DLD1 (cell line): ENCODE data around the gene MORN5.

Source experiments
- in situ Hi-C: cut with HindIII; loops from 2 replicates; pipeline ENCODE4 v1.10.0; 2017; ENCODE audit warnings: low sequenced_read_pairs

Gene MORN5

GRCh38 chr9:122124528-122124927 lies 35.2 kb upstream of the MORN5 start:
- in situ Hi-C loops = no loop called here

DNA sequence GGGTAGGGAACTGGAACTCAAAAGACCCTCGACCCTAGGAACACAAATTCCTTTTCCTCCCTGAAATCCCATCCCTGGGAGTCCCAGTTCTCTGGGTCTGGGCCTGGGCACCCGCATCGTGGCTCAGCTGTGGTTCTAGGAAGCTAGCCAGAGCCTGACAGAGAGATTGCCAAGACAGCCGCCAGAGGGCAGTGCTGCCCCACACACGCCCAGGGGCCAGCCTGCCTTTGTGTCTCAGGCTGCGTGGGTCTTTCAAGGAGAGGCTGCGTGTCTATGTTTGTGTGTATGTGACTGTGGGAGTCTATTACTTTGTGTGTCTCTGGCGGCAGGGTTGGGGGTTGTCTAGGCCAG lies 34.6 kb upstream of the MORN5 start:
- in situ Hi-C loops = no loop called here

DNA sequence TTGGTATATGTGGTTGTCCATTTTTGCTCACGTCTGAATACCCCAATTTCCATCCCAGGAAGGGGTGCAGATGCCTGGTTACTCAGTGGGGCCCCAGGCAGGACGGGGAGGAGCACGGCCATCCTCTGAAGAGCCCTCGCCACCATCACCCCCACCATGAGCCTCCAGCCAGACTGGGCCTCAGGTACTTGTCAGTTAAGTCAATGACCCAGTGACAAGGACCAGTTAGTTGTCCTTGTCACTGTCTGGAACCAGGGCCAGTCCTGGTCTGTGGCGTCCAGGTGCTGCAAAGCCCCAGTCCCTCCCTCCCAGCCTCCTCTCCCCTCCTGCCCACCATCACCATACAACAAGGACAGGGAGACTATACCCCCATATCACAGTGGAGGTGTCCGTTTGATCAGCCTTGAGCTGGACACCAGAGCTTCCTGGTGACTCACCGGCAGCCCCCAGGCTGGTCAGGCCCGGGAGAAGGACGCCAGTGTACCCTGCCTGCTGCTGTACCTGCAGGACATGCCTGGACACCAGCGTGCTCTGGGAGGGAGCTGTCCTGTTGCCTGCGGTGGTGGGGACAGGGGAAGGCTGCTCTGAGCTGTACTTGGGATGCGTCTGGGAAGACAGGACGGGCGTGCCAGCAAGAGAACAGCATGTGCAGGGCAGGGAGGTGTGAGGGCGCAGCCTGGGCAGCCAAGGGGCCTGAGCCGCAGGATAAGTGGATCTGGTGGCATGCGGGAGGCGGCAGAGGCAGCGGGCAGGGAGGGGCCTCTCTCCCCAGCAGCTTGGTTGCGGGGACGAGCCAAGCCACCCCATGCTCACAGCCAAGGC lies 34.0 kb upstream of the MORN5 start:
- in situ Hi-C loops = no loop called here

DNA sequence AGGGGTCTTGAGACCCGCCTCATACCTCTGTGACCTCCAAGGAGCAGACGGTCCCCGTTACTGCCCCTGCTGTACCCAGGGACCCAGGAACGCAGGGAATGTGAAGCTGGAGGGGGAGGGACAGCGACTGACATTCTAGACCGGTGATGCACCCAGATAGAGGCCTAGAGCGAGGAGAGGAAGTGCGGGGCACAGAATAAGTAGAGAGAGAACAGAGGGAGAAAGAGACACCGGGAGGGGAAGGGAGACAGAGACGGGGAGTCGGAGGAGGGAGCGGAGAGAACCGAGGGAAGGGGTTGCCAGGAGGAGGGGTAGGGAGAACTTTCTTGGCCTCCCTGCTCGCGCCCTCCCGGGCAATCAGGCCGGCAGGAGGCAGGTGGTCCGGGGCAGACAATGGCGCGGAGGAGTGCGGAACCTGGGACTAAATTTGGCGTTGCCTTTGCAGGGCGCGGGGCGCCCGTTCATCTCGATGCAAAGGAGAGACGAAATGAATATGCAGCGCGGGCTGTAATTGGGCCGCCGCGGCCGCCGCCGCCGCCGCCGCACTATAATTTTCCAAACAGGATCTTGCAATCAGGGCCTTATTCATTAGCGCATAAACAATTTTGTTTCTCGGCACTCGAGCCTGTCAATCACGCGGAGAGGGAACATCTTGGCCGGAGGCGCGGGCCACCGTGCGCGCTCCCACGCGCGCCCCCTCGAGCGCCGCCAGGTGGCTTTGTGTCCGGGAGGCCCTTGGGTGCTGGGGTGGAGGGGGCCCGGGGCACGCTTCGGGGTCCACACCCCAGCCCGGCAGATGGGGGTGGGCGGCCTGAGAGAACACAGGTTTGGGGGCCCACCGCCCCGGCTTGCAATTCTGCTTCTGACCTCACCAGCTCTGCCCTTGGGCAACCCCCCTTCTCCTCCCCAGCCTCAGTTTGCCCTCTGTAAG lies 33.1 kb upstream of the MORN5 start:
- in situ Hi-C loops = no loop called here

DNA sequence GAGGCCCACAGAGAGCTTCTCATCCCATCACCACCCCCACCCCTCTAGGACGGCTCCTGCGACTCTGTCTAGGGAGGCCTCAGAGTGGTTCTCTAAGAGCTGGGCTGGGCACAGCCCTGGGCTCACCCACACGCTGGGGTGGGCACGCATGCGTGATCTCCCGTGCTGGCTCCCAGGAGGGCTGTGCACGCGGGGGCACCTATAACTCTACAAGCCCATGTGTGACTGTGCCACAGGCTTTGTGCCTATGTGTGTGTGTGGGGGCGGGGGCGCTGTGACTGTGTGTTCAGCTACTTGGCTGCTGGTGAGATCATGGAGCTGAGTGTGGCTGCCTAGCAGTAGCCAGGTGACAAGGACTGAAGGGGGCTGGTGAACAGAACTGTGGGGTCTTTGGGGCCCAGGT lies 32.3 kb upstream of the MORN5 start:
- in situ Hi-C loops = no loop called here

DNA sequence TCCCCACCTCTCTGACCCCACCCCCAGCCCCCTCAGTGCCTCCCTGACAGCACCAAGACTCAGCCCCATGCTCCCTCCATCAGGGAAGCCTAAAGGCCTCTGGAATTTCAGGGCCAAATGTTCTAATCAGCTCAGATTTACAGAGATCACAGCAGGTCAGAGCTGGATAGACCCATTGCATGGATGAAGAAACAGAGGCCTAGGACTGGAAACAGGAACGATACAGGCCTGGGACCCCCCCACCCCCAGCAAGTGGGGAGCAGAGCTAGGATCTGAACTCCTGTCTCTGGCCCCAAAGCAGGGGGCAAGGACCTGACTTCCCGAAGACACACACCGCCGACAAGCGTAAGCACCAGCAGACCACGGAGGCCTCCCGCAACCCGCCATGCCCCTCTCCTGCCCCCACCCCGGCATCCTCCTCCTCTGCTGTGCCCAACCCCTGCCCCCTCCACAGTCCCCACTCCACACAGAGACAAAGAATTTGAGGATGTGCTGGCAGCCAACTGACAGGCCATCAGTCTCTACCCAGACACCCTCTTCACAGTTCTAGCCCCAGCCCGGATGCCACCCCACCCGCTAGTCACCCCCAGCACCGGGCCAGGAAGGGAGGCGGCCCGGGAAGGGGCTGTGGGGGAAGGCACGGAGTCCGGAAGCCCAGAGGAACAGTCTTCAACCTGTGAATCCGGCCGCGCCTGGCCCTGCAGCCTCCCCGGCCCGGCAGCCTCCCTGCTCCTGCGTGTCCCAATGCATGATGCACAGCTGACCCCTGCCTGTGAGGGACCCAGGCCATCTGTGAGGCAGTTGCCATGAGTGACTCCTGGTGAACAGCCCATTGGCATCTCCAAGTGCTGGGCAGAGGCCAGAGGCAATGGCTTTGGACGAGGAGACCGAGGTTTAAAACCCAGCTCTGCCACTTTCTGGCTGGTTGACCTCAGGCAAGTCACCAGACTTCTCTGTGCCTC lies 31.4 kb upstream of the MORN5 start:
- in situ Hi-C loops = no loop called here

DNA sequence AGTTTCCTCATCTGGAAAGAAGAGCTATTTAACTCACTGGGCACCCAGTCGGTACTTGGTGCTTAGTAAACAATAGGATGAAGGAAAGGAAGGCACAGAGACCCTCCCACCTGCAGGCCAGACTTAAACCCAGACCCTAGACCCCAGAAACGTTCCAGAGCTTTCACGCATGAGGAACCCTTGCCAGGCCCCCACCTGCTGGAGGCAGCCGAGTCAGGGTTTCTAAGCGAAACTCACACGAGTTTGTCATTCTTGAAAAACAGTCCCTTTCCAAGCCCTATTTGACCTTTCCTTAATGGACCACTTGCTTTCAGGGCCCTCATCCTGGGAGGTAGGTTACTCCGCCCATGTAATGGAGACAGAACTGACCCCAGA lies 30.8 kb upstream of the MORN5 start:
- in situ Hi-C loops = no loop called here

- in situ Hi-C loops = no loop called here
These were observed 29.7 kb upstream of the MORN5 start for GRCh38 chr9:122129969-122130368.

DNA sequence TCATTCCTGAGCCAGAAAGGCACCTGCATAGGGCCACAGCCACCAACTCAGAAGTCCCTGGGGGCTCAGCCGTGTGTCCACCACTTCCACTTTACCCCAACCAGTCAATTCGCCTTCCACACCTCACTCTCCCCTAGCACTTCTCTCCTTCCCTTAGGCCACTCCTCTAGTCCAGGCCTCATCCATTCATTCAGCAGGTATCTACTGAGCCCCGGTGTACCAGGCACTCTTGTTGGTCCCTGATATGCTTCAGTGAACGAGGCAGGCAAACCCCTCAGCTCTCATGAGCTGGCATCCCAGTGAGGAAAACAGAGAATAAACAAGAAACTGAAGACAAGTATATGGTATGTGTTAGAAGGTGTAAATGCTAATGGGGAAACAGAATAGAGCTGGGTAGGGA lies 28.9 kb upstream of the MORN5 start:
- in situ Hi-C loops = no loop called here

DNA sequence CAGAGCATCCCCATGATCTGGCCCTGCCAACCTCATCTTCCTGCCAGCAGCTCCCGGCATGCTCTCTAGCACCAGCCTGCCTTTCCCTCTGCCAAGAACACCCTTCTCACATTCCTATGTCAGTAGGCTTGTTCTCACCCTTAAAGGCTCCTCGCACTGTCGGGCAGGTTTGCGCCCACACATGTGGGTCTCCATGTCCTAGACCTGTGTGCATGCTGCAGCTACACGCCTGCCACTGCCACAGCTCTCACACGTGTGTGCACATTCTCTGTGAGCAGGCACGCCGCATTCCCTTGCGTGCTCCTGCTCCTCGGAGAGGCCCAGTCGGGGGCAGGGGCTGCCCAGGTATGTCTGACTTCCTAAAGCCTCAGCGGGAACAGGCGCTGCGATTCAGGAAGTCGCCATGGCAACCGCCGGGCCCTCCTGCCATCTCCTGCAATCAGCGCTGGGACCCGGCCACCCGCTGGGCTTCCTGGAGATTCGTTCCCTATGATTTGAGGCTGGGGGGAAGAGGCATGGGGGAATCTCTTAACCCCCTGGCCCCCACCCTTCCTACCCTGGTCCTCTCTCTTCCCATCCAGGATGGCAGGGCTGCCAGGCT lies 28.2 kb upstream of the MORN5 start:
- in situ Hi-C loops = no loop called here

- in situ Hi-C loops = no loop called here
These were observed 27.2 kb upstream of the MORN5 start for GRCh38 chr9:122132539-122132938.

DNA sequence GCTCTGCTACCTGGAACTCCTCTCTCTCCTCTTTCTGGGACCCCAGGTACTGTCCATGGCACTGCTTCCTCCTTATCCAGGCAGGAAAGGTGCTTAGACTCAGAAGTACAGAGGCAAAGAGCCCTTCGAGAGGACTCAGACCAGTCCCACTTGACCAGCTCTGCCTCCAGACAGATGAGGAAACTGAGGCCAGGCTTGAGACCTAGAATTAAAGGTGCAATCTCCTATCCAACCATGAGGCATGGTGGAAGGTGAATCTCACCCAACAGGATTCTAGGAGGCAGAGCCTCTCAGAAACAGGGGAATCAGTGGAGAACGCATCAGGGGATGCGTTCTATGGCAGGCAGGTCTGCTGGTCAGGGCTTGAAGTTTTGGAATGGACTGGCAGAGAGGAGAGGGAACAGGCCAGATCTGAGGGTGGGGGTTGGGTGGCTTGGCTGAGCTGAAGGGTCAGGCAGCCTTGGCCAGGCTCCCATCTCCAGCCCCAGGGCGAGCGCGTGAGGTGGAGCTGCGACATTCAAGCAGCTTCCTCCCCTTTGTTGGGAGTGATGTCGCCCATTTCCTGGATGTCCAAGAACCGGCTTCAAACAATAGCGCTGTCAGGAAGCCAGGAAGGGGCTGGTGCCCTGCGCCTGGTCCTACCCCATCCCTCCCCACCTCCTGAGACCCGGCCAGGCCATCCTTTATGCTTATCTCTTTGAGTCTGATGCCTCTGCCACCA lies 26.3 kb upstream of the MORN5 start:
- in situ Hi-C loops = no loop called here

GRCh38 chr9:122133984-122134535 lies 25.6 kb upstream of the MORN5 start:
- in situ Hi-C loops = no loop called here

DNA sequence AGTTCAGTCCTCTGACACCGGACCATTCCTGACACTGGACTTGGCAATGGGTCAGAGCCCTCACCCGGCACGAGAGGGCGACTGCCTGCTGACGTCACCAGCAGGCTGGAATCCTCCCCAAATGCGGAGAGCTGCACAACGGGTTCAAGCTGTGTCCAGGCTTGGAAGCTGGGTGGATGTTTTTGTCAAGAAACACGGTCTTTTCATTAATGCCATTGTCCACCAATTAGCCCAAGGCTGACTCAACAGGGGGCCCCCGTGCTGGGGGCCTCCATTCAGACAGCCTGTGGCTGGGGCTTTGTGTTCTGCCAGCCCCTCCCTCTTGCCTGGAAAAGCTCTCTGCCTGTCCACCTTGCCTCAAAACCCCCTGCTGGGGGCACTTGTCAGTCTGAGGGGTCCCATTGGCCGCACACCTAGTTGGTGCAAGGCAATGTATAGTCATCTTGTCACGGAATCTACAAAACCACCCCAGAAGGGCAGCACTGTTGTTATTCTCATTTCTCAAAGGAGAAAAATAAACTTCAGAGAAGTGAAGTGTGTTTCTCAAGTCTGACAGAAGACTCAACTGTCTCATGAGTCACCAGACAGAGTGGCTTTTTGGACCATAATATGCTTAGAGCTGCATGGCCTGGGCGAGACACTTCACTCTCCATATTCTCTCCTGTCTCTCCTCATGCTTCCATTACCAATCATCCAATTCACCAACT lies 24.7 kb upstream of the MORN5 start:
- in situ Hi-C loops = no loop called here

DNA sequence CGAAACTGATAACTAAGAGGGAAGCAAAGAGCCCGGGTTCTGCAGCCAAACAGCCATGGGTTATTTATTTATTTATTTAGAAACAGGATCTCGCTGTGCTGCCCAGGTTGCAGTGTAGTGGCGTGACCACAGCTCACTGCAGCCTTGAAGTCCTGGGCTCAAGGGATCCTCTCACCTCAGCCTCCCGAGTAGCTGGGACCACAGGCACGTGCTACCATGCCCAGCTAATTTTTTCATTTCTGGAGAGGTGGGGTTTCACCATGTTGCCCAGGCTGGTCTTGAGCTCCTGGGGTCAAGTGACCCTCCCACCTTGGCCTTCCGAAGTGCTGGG lies 24.2 kb upstream of the MORN5 start:
- in situ Hi-C loops = no loop called here

- in situ Hi-C loops = no loop called here
These were observed 21.0 kb upstream of the MORN5 start for GRCh38 chr9:122138560-122139268.

- in situ Hi-C loops = no loop called here
These were observed 19.1 kb upstream of the MORN5 start for GRCh38 chr9:122140368-122141193.

- in situ Hi-C loops = no loop called here
These were observed 18.0 kb upstream of the MORN5 start for GRCh38 chr9:122141671-122142070.
